Retinal pigment epithelial cell (primary cell): ENCODE measurements around the gene PAQR5.

Experiments
- DNase-seq: peaks from one replicate; pipeline ENCODE4 v3.0.0-alpha.2; 2010; ENCODE audit warnings: low read depth
- H3K4me3 ChIP-seq: 2 replicates; pipeline ENCODE4 v1.5.1; 2011; ENCODE audit warnings: mild to moderate bottlenecking, low read length, control low read depth, moderate library complexity
- CTCF ChIP-seq: conservative IDR thresholded peaks from 2 replicates; pipeline ENCODE4 v1.5.1; 2011; ENCODE audit warnings: low read depth, low read length, control low read depth, inconsistent platforms

The PAQR5 gene

GRCh38 chr15:69318033-69318432, 19.3 kb downstream of the PAQR5 start:
- H3K4me3 ChIP-seq: no peak overlapping the region
- no peak for DNase-seq
- no peak for TF ChIP-seq CTCF

- TF ChIP-seq CTCF: no peak
- H3K4me3 ChIP-seq: no peak overlapping the region
- no peak for DNase-seq
Observed at GRCh38 chr15:69319384-69320375, 21.0 kb downstream of the PAQR5 start.

GRCh38 chr15:69320977-69321554, 22.4 kb downstream of the PAQR5 start:
- no peak for DNase-seq
- no peak overlapping the region for H3K4me3 ChIP-seq
- no peak for TF ChIP-seq CTCF

GRCh38 chr15:69323893-69324430, 25.2 kb downstream of the PAQR5 start:
- no peak for TF ChIP-seq CTCF
- peak; percentile 50 for DNase-seq
- no peak overlapping the region for H3K4me3 ChIP-seq

GRCh38 chr15:69324565-69324964, 25.9 kb downstream of the PAQR5 start:
- H3K4me3 ChIP-seq: no peak overlapping the region
- no peak for DNase-seq
- no peak for TF ChIP-seq CTCF

- TF ChIP-seq CTCF: no peak
- DNase-seq: no peak
- no peak overlapping the region for H3K4me3 ChIP-seq
Observed at GRCh38 chr15:69325456-69325971, 26.8 kb downstream of the PAQR5 start.

- no peak for DNase-seq
- no peak for TF ChIP-seq CTCF
- no peak overlapping the region for H3K4me3 ChIP-seq
Observed at GRCh38 chr15:69328080-69328479, 29.4 kb downstream of the PAQR5 start.
